IMR-90 (cell line): ENCODE results near the gene ARRDC3.
A peak's percentile ranks its signal among the peaks of the same experiment; 100 is the strongest.

Experiments
- CEBPB ChIP-seq: IDR thresholded peaks from 2 replicates; pipeline ENCODE4 v1.6.1; 2012; ENCODE audit warnings: low read depth, low read length, improper control_type of control experiment
- CHD1 ChIP-seq: IDR thresholded peaks from 2 replicates; pipeline ENCODE4 v1.6.1; 2012; ENCODE audit warnings: low read depth, low read length, improper control_type of control experiment
- CTCF ChIP-seq: conservative IDR thresholded peaks from 2 replicates; pipeline ENCODE4 v1.5.1; 2012; ENCODE audit warnings: mild to moderate bottlenecking, low read depth, low read length, improper control_type of control experiment
- MAZ ChIP-seq: IDR thresholded peaks from 2 replicates; pipeline ENCODE4 v1.6.1; 2012; ENCODE audit warnings: low read depth, mild to moderate bottlenecking, low read length, improper control_type of control experiment, moderate library complexity, borderline replicate concordance
- MXI1 ChIP-seq: IDR thresholded peaks from 2 replicates; pipeline ENCODE4 v1.6.1; 2012; ENCODE audit warnings: low read depth, mild to moderate bottlenecking, low read length, moderate library complexity, borderline replicate concordance
- NFE2L2 ChIP-seq: fragments of 150-350 bp; IDR thresholded peaks from 2 replicates; pipeline ENCODE4 v1.6.1; 2016; ENCODE audit warnings: low read depth, mild to moderate bottlenecking, low read length
- POLR2A ChIP-seq: IDR thresholded peaks from 2 replicates; pipeline ENCODE4 v1.6.1; 2012; ENCODE audit warnings: mild to moderate bottlenecking, low read depth, low read length
- RAD21 ChIP-seq: IDR thresholded peaks from 2 replicates; pipeline ENCODE4 v1.6.1; 2012; ENCODE audit warnings: low read length, improper control_type of control experiment
- RFX5 ChIP-seq: IDR thresholded peaks from 2 replicates; pipeline ENCODE4 v1.8.0; 2012; ENCODE audit warnings: low read depth, mild to moderate bottlenecking, low read length, moderate library complexity
- SMC3 ChIP-seq: fragments of 150-350 bp; IDR thresholded peaks from 2 replicates; pipeline ENCODE4 v1.6.1; 2016; ENCODE audit warnings: low read depth, mild to moderate bottlenecking, antibody characterized with exemption, low read length, moderate library complexity

DNA sequence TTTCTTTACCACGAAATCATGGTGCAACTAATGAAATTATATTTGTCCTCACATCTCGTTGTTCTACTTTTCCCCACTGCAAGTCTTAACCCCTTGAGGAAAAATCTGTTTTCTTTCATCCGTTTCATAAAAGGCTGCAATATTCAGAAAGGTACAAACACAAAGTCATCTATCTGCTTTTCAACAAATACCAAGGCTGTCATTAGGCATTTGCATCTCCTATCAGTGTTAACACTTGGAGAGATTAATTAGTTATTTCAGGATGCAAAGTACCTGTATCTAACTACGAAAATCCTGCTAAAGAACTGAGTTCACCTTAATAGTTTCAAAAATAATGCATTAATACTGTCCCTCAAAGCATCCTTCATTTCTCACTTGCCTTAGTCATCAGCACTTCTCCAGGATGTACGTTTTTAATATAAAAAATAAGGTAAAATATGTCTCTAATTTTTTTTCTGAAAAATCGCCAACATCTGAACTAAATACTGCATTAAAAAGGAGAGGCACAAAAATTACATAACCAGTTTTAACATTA is 1.8 kb downstream of the ARRDC3 start:
- no peak for TF ChIP-seq POLR2A
- TF ChIP-seq CTCF = no peak
- TF ChIP-seq SMC3 = no peak
- no peak for TF ChIP-seq CEBPB
- no peak for TF ChIP-seq RFX5
- no peak for TF ChIP-seq MXI1
- no peak for TF ChIP-seq NFE2L2
- no peak for TF ChIP-seq RAD21
- TF ChIP-seq MAZ = no peak
- peak; percentile 87 for TF ChIP-seq CHD1
